ENCODE data around the gene EMC1.
A peak's percentile ranks its signal among the peaks of the same experiment; 100 is the strongest.
"Not testable (repeated sequence)": the region's sequence is repeated elsewhere in the genome, so short reads cannot be mapped to it uniquely, and the experiment has no call there.

Gene EMC1

GRCh38 chr1:19190468-19190867 lies 60.9 kb downstream of the EMC1 start:
- DNase-seq (ENCODE audit: low spot score), result no peak

- no peak for DNase-seq (ENCODE audit: low spot score)
Observed at GRCh38 chr1:19189270-19189669, 62.1 kb downstream of the EMC1 start.

- no peak for DNase-seq (ENCODE audit: low spot score)
Observed at GRCh38 chr1:19187852-19188251, 63.5 kb downstream of the EMC1 start.

GRCh38 chr1:19186001-19186400 lies 65.3 kb downstream of the EMC1 start:
- DNase-seq (ENCODE audit: low spot score), result no peak

- DNase-seq (ENCODE audit: low spot score), result no peak
Observed at GRCh38 chr1:19182223-19182622, 69.1 kb downstream of the EMC1 start.

- DNase-seq (ENCODE audit: low spot score), result not testable (repeated sequence)
Observed at GRCh38 chr1:19180265-19180657, 71.1 kb downstream of the EMC1 start.

GRCh38 chr1:19179597-19180264 lies 71.6 kb downstream of the EMC1 start:
- DNase-seq (ENCODE audit: low spot score), result peak; percentile 67

- no peak for DNase-seq (ENCODE audit: low spot score)
Observed at GRCh38 chr1:19178734-19179398, 72.5 kb downstream of the EMC1 start.

- no peak for DNase-seq (ENCODE audit: low spot score)
Observed at GRCh38 chr1:19177811-19178210, 73.5 kb downstream of the EMC1 start.

- DNase-seq (ENCODE audit: low spot score), result no peak
Observed at GRCh38 chr1:19169642-19170041, 81.7 kb downstream of the EMC1 start.

- no peak for DNase-seq (ENCODE audit: low spot score)
Observed at GRCh38 chr1:19167140-19167539, 84.2 kb downstream of the EMC1 start.

GRCh38 chr1:19166066-19166465 lies 85.3 kb downstream of the EMC1 start:
- DNase-seq (ENCODE audit: low spot score), result no peak
